ENCODE measurements around the gene RHOG. TPM values are rescaled to one million over a fixed set of nuclear protein-coding genes. Genes with fewer than 3 reads are reported as not detected.
A peak's percentile ranks its signal among the peaks of the same experiment; 100 is the strongest.

Gene RHOG
- total RNA-seq, 1 donor from 2014 or later, result 43.8 TPM

DNA sequence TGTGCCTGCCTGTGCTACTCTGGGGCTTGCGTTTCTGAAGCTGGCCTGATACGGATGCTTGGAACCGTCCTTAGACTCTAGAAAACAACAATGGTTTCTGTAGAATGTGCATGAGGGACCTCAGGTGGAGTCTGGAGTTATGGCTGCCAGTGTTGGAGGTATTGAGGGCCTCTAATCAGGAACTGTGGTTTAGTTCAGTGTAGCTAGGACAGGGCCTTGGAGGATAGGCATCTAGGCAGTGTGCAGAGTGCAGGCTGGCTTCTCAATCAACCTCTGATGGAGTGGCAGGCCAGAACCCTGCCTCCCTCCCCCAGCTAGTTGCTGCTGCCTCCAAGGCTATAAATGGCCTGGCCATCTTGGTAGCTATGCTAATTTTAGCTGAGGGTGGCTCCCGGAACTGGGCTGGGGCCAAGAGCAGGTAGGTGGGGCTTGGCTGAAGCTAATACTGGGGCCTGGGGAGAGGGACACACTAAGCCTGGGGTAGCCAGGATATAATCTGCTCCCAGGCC is 18.7 kb upstream of the RHOG start:
- H3K4me3 ChIP-seq (ENCODE audit: low read depth, low read length), result no peak overlapping the region
- no peak for DNase-seq (ENCODE audit: low read depth)
- TF ChIP-seq, protein P1, sequence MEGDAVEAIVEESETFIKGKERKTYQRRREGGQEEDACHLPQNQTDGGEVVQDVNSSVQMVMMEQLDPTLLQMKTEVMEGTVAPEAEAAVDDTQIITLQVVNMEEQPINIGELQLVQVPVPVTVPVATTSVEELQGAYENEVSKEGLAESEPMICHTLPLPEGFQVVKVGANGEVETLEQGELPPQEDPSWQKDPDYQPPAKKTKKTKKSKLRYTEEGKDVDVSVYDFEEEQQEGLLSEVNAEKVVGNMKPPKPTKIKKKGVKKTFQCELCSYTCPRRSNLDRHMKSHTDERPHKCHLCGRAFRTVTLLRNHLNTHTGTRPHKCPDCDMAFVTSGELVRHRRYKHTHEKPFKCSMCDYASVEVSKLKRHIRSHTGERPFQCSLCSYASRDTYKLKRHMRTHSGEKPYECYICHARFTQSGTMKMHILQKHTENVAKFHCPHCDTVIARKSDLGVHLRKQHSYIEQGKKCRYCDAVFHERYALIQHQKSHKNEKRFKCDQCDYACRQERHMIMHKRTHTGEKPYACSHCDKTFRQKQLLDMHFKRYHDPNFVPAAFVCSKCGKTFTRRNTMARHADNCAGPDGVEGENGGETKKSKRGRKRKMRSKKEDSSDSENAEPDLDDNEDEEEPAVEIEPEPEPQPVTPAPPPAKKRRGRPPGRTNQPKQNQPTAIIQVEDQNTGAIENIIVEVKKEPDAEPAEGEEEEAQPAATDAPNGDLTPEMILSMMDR (conservative IDR thresholded peaks at IDR 0.05; ENCODE audit: low read depth, low read length), result no peak

DNA sequence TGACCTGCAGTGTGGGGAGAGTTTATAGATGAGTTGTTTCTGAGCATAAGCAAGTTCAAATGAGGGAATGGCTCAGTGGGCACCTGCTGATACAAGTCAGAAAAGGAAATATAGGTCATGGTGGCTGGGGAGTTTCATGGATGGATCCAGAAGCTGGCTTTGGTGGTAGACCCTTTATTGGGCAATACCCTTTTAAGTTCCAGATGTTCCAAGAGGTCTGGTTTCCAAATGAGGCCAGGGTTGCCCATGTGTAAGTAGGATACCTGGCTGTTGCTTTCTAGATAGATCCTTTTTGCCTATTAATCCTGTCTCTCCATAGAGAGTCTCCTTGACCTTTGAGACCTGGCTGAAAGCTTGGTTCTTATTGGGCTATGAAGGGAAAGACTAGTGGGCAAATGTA is 16.9 kb upstream of the RHOG start:
- H3K4me3 ChIP-seq (ENCODE audit: low read depth, low read length), result peak overlapping the region; percentile 92
- no peak for DNase-seq (ENCODE audit: low read depth)
- TF ChIP-seq, protein P1 (conservative IDR thresholded peaks at IDR 0.05; ENCODE audit: low read depth, low read length), result no peak

DNA sequence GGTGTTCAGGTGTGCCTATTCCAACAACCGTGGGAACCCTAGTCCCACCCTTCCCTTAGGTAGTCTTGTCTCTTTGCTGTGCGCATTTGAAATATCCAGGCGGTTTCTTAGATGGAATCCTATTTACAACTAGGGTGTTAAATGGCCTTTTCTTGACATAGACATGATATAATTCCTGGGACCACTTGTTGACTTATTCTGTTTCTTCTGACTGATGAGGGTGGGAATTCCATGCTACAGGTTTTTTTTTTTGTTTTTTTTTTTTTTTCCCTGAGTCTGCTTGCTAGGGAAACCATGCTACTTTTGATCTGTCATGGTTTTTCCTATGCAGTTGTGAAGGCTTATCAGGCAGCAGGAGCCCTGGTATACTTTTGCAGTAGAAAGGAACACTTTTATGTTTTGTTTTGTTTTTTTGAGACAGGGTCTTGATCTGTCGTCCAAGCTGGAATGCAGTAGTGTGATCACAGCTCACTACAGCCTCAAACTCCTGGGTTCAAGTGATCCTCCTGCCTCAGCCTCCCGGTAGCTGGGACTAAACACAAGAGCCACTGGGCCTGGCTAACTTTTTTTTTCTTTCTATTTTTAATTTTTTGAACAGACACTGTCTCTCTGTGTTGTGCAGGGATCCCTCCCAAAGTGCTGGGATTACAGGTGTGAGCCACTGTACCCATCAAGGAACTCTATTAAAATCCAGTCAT is 16.2 kb upstream of the RHOG start:
- TF ChIP-seq, protein P1 (conservative IDR thresholded peaks at IDR 0.05; ENCODE audit: low read depth, low read length), result no peak
- no peak for DNase-seq (ENCODE audit: low read depth)
- peak overlapping the region; percentile 92 for H3K4me3 ChIP-seq (ENCODE audit: low read depth, low read length)

DNA sequence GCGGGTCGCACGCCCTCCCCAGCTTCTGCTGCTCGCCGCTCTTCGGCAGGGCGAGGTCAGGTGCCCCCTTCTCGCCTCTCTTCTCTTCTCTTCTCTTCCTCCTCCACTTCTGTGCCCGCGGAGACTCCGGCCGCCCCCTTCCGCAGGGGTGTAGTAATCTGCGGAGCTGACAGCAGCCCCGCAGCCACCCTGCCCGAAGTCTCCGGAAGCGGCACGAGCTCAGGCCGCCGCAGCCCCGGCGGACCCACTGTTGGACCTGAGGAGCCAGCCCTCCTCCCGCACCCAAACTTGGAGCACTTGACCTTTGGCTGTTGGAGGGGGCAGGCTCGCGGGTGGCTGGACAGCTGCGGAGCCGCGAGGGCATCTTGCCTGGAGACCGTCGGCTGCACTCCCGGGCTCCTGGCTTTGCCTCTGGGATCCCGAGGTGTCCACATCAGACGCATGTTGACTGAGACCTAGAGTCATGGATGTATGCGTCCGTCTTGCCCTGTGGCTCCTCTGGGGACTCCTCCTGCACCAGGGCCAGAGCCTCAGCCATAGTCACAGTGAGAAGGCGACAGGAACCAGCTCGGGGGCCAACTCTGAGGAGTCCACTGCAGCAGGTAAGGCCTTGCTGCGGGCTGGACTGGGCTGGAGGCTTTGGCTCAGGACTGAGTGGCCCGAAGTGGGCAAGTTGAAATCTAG is 15.2 kb upstream of the RHOG start:
- peak overlapping the region; percentile 92 for H3K4me3 ChIP-seq (ENCODE audit: low read depth, low read length)
- TF ChIP-seq, protein P1 (conservative IDR thresholded peaks at IDR 0.05; ENCODE audit: low read depth, low read length), result no peak
- DNase-seq (ENCODE audit: low read depth), result no peak

DNA sequence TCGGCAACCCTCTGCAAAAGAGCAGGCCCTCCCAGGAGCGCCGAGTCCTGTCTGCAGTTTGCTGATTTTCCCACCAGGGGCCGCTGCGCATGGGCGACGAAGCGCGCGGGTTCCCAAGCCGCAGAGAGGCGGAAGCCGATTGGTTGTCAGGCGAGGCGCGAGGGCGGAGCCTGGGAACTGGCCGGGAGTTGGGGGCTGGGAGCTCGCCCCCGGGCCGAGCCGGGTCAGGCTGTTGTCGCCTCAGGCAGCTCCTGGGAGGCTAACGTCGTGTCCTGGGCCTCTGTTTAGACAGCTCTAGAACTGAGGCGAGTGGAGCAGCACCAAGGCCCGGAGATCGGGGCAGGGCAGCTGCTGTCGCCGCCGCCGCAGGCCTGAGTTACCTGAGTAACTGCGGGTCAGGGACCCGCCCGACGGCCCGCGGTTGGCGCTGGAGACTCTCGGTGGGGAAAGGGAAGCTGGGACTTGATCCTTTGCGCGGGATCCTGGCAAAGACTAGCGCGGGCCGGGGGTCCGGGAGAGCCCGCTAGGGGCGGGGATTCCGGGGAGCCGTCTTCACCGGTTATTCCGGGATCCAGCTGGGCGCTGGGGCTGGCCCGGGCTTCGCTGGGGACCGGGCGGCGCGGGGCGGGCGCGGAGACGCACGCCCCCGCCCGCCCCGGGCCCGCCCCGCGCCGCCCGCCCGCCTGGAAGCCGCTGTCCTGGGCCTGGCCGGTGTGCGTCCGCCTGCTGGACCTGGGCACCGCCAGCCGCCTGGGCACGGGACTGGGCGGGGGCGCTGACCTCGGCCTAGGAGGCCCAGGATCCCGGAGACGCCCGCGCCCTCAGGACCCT is 14.4 kb upstream of the RHOG start, which contains the start of gene STIM1:
STIM1 (plus strand) TSS at position 688 of the 831 bp plus-strand sequence. CDS start 607 bp downstream, outside the sequence.
- TF ChIP-seq, protein P1 (conservative IDR thresholded peaks at IDR 0.05; ENCODE audit: low read depth, low read length), result peak; percentile 82
- H3K4me3 ChIP-seq (ENCODE audit: low read depth, low read length), result peak within 1 kb of the TSS; percentile 92
- no peak for DNase-seq (ENCODE audit: low read depth)

DNA sequence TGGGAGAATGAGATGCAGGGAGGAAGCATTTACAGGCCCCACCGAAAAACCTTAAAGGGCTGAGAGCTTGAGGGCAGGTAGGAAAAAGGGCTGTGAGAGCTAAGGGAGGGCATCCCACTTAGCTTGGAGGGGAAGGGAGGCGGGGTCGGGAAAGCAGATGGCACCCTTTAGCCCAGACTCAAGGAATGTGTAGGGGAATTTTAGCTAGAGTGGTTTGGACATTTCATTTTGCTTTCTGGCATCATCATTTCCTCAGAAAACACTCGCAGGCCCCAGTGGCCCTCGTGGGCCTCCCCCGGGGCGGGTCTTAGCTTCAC is 13.9 kb upstream of the RHOG start:
- TF ChIP-seq, protein P1 (conservative IDR thresholded peaks at IDR 0.05; ENCODE audit: low read depth, low read length), result no peak
- DNase-seq (ENCODE audit: low read depth), result no peak
- peak overlapping the region; percentile 92 for H3K4me3 ChIP-seq (ENCODE audit: low read depth, low read length)
